ENCODE measurements around the gene SRP68. TPM values are rescaled to one million over a fixed set of nuclear protein-coding genes. Genes with fewer than 3 reads are reported as not detected.

SRP68 gene
- total and polyA plus RNA-seq, 2 of the 4 experiments (the other 2 are of a cell fraction) = 47.1 to 82.6 TPM

DNA sequence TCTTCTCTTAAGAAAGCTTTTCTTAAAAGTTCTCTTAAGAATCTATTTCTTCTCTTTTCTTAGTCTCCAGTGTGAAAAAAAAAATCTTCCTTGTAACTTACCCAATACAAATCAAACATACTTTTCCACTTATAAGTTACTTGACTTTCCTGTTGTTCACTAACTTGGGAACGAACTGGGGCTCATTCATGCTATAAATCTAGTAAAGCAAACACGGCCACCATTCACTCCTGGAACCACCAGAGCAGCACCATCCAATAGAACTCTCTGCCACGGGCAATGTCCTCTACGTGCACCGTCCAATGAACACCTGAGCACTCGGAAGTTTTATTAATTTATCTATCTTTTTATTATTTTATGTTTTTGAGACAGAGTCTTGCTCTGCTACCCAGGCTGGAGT is 20.8 kb downstream of the SRP68 start:
- no peak overlapping the region for H2AK5ac ChIP-seq (ENCODE audit: low read depth, low read length)
- H2AK9ac ChIP-seq (replicated peaks; ENCODE audit: low read depth, low read length, poor library complexity) = no peak overlapping the region
- peaks cover 7 to 72% of the 10 kb centered on the region in 2 experiments for H3K79me1 ChIP-seq (ENCODE audit: low read depth in 1 of 2, low read length in 2 of 2)
- ChIA-PET CTCF (interaction anchor here (0.6 kb wide), 1 partner anchor 745 kb away, joined by 3 read pairs; no protein-coding TSS in a partner anchor), POLR2A (ENCODE audit: unreplicated experiment) (no interaction called here)
- no peak for DNase-seq
- no peaks in the 10 kb centered on the region for H3K9me3 ChIP-seq (ENCODE audit: control insufficient read depth, insufficient read depth, low read length)
- peaks cover 30% of the 10 kb centered on the region for H4K20me1 ChIP-seq (ENCODE audit: insufficient read depth, low read length)
- no peak overlapping the region for H3K4me3 ChIP-seq (ENCODE audit: insufficient read depth, low read depth, low read length)
- H3K4me1 ChIP-seq (ENCODE audit: control insufficient read depth, insufficient read depth, low read length) = no peaks in the 10 kb centered on the region; the same call in 1 of the 2 replicates
- no peak overlapping the region for H2BK20ac ChIP-seq (ENCODE audit: low read depth, low read length)
- H3K27ac ChIP-seq (ENCODE audit: insufficient read depth, low read length) = no peak overlapping the region
- H3K4me2 ChIP-seq (ENCODE audit: low read depth, low read length) = no peak overlapping the region
- TF ChIP-seq, protein P1, sequence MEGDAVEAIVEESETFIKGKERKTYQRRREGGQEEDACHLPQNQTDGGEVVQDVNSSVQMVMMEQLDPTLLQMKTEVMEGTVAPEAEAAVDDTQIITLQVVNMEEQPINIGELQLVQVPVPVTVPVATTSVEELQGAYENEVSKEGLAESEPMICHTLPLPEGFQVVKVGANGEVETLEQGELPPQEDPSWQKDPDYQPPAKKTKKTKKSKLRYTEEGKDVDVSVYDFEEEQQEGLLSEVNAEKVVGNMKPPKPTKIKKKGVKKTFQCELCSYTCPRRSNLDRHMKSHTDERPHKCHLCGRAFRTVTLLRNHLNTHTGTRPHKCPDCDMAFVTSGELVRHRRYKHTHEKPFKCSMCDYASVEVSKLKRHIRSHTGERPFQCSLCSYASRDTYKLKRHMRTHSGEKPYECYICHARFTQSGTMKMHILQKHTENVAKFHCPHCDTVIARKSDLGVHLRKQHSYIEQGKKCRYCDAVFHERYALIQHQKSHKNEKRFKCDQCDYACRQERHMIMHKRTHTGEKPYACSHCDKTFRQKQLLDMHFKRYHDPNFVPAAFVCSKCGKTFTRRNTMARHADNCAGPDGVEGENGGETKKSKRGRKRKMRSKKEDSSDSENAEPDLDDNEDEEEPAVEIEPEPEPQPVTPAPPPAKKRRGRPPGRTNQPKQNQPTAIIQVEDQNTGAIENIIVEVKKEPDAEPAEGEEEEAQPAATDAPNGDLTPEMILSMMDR (conservative IDR thresholded peaks at IDR 0.05; ENCODE audit: low read depth, low read length) = no peak
- no peak for TF ChIP-seq SMC3 (IDR thresholded peaks at IDR 0.05; ENCODE audit: low read depth, low read length)
- no peak for TF ChIP-seq MAFK (IDR thresholded peaks at IDR 0.05; ENCODE audit: low read depth, low read length)
- no peak for TF ChIP-seq RCOR1 (IDR thresholded peaks at IDR 0.05; ENCODE audit: insufficient replicate concordance, low read length)
- no peak for TF ChIP-seq RAD21 (IDR thresholded peaks at IDR 0.05; ENCODE audit: low read length)
- no peak for TF ChIP-seq CHD1 (IDR thresholded peaks at IDR 0.05; ENCODE audit: low read depth, low read length)
- no peak for TF ChIP-seq MAZ (IDR thresholded peaks at IDR 0.05; ENCODE audit: borderline replicate concordance, low read depth, low read length)
- no peak for TF ChIP-seq POLR2A (IDR thresholded peaks at IDR 0.05; ENCODE audit: low read depth, low read length)
- TF ChIP-seq MXI1 (IDR thresholded peaks at IDR 0.05; ENCODE audit: borderline replicate concordance, low read depth, low read length) = no peak
- TF ChIP-seq BHLHE40 (IDR thresholded peaks at IDR 0.05; ENCODE audit: low read depth, low read length) = no peak
- TF ChIP-seq RFX5 (IDR thresholded peaks at IDR 0.05; ENCODE audit: low read depth, low read length) = no peak
- no peak for TF ChIP-seq CEBPB (IDR thresholded peaks at IDR 0.05; ENCODE audit: low read depth, low read length)
- no peak overlapping the region for H3K18ac ChIP-seq (ENCODE audit: low read depth, low read length)
- no peak overlapping the region for H4K91ac ChIP-seq (ENCODE audit: insufficient read depth, low read depth, low read length)
- dilution Hi-C loops (cut with HindIII; ENCODE audit: low sequenced_read_pairs, unreplicated experiment) = no loop called here
- no TSS peak for BruUV-seq (replicated peaks)
- H3K23ac ChIP-seq (ENCODE audit: low read depth, low read length) = no peak overlapping the region
- H3K27me3 ChIP-seq (ENCODE audit: control insufficient read depth, insufficient read depth, low read length) = no peaks in the 10 kb centered on the region
- intact Hi-C loops (cut with micrococcal nuclease) = no loop called here
- H4K8ac ChIP-seq (ENCODE audit: low read depth in 2 of 2, low read length in 2 of 2) = no peak overlapping the region
- in situ Hi-C loops (cut with MboI; ENCODE audit: low sequenced_read_pairs) = no loop called here
- H4K5ac ChIP-seq (ENCODE audit: low read depth, low read length) = no peak overlapping the region
- no peak overlapping the region for H2BK120ac ChIP-seq (ENCODE audit: low read depth, low read length)
- 100% methylated on average over 1 of the region's 6 CpGs; no CpG with 5 or more reads in 1 of the 2 experiments for WGBS, 2 experiments (ENCODE audit: extremely low coverage in 2 of 2, insufficient read length in 1 of 2)
- H2BK5ac ChIP-seq (ENCODE audit: low read depth, low read length, poor library complexity, severe bottlenecking) = no peak overlapping the region
- H3K9ac ChIP-seq (ENCODE audit: low read depth, low read length) = no peak overlapping the region
- H3K36me3 ChIP-seq (ENCODE audit: control insufficient read depth, insufficient read depth, low read length) = peaks cover 65% of the 10 kb centered on the region
- H3K9me1 ChIP-seq (ENCODE audit: insufficient read depth, low read length) = peaks cover 21% of the 10 kb centered on the region
- ATAC-seq (ENCODE audit: low read depth) = no peak
- no peak overlapping the region for H3K56ac ChIP-seq (ENCODE audit: extremely low read depth, insufficient read depth, low read length)
- no peak overlapping the region for H3K4ac ChIP-seq (ENCODE audit: low read depth, low read length)
- H2AFZ ChIP-seq (replicated peaks; ENCODE audit: low read length, poor library complexity) = no peak overlapping the region
- H3K14ac ChIP-seq (replicated peaks; ENCODE audit: low read depth, low read length) = no peak overlapping the region
- H2BK15ac ChIP-seq (ENCODE audit: low read depth, low read length) = no peak overlapping the region

Measured in IMR-90 (cell line).